HG03159 (cell line): Measurements from ENCODE around the gene CLRN3.

ENCODE experiments used
- ATAC-seq: cut with Tn5 transposase; IDR thresholded peaks from one replicate; pipeline ENCODE4 v1.9.1; 2021; ENCODE audit warnings: mild to moderate bottlenecking, moderate library complexity; ENCODE audit not compliant: unreplicated experiment

The CLRN3 gene

DNA sequence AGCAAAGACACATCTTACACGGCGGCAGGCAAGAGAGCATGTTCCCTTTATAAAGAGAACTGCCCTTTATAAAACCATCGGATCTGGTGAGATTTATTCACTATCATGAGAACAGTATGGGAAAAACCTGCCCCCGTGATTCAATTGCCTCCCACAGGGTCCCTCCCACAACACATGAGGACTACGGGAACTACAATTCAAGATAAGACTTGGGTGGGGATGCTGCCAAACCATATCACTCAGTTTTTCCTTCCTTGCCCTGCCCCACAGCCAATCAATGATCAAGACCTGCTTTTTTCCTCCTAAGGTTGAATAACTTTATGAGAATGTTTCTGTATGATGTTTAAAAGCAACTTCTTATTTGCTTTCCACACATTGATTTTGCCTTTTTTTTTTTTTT, 11.0 kb upstream of the CLRN3 start:
- no peak for ATAC-seq

DNA sequence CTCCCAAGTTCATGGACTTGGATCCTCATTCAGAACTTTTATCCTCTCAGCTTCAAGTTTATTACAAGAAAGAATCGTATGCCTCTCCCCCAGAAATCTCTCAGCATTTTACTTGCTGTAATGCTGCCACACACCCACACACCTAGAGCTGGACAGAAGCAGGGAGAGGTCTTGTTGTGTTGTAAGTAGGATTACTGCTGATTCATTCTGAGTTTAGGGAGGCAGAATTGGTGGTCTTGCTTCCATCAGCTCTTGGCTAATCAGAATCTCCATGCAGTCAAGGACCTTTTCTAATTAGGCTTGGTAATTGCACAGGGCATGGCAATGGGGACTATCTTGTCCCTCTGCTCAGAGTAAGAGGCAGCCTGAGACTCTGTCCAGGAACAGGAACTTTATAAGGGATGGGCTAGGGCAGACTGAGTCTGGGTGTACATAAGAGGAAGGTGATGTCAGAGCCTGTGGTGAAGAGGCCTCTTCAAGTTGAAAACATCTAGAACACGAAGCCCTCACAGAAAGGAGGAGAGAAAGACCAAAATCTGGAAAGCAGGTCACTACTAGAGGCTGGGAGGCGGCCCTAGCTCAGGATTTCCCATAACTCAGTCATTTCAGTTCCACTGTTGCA, 7.1 kb upstream of the CLRN3 start:
- ATAC-seq: no peak

DNA sequence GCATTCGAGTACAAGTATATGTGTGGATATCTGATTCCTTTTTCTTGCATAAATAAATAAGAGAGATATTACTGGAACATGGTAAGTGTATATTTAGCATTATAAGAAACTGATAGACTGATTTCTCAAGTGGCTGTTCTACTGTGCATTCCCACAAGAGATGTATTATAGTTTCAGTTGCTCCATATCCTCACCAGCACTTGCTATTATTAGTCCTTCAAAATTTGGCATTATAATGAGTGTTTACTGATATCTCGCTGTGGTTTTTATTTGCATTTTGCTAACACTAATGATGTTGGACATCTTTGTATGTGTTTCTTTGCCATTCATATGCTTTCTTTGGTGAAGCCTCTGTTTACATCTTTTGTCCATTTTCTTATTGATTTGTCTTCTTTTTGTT, 4.4 kb upstream of the CLRN3 start:
- ATAC-seq: no peak

DNA sequence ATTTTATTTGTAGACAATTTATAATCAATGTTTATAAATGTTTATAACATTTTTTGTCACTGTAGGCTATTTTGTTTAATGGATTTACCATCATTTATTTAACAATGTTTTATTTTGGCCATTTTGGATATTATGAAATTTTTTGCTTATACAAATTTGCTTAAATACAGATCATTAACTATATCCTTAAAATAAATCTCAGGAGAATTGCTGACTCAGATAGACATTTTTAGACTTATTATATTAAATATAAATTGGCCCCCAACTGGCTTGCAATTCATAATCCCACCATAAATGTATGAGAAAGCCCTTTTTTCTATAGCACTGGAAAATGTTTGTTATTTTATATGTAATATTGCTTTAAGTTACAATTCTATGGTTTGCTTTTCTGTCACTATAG, 3.8 kb upstream of the CLRN3 start:
- ATAC-seq: no peak

GRCh38 chr10:127894146-127894545, 1.4 kb upstream of the CLRN3 start:
- ATAC-seq: no peak

GRCh38 chr10:127890832-127891334, 1.9 kb downstream of the CLRN3 start:
- ATAC-seq: no peak

- no peak for ATAC-seq
Observed at GRCh38 chr10:127890216-127890615, 2.5 kb downstream of the CLRN3 start.

DNA sequence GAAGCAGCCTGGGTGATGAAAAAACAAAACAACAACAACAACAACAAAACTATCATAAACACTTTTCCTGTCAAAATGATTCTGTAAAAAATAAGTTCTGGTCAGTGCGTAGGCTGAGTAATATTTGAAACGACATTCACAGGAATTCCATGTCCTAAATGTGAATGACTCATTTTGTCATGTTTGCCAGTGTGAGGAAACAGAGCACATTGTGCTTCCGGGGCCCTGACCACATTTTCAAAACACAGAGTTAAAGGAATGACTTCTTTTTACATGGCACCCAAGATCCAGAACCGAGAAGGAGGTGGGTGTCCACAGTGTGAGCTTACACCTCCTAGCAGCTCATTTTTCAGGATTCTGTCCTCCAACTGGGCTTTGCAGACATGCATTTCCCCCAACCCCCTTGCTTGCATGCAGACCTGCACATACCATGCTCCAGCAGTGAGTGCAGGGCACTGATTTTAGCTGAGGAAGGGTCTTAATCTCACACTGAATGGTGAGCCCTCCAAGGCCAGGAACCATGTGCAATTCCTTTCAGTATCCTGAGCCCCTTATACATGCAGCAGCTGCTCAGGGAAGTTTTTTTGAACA, 3.0 kb downstream of the CLRN3 start:
- ATAC-seq: no peak

DNA sequence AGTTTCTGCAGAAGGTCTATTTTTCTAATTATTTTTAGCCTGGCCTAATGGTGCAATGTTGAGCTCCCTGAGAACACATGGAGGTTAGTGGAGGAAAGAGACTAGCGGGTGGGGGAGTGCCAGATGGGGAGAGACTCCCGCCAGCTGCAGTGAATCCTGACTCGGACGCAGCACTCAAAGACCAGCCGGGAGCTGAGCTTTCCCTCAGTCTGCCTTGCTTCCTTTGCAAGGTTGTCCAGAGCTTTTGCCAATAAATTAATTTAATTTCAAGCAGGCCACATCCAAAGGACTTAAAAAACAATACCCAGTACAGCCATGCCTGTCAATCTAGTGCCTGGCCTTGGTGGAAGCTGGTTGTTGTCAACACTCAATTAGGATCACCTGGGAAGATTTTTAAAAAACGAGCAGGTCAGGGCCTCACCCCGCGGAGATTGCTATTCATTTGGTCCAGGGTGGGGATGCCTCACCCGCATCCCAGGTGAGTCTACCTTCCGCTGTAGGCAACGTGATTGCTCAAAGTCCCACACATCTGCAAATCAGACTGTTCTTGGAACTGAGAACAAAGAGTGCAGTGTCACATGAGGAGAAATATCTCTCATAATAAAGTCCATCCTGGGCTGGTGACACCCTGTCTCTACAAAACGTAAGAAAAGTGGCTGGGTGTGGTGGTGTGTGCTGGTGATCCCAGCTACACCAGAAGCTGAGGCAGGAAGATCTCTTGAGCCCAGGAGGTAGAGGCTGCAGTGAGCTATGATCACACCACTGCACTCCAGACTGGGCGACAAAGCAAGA, 4.0 kb downstream of the CLRN3 start:
- ATAC-seq: no peak

- no peak for ATAC-seq
Observed at GRCh38 chr10:127887541-127888415, 5.0 kb downstream of the CLRN3 start.

DNA sequence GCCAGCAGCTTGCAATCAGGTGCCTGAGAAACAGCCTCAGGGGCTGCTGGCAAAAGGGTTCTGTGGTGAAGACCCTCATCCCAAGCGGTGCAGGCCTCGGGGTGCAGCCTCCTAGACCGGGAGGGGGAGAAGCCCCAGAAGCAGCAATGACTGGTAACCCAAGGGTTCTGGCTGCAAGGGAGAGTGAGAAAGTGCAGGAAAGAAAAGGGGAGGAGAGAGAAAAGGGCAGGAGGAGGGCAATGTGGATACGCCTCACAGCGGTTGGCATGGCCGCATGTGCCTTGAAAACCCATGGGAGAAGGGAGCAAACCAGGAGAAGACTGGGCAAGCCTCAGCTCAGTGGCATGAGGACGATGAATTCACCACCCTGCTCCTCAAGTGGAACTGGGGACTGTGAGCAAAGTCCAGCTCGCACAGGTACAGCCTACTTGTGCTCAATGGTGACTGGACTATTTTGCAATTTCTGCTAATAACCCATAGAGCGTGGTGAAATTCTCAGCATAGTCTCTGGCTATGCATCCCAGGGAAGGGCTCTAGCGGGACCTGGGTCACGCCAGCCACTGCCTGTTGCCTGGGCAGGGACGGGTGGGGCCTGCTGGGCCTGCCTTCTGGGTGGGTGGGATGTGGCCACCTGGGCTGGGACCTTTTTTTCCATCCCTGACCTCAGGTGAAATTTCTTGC, 6.2 kb downstream of the CLRN3 start:
- no peak for ATAC-seq

GRCh38 chr10:127884501-127884900, 8.2 kb downstream of the CLRN3 start:
- ATAC-seq: no peak

DNA sequence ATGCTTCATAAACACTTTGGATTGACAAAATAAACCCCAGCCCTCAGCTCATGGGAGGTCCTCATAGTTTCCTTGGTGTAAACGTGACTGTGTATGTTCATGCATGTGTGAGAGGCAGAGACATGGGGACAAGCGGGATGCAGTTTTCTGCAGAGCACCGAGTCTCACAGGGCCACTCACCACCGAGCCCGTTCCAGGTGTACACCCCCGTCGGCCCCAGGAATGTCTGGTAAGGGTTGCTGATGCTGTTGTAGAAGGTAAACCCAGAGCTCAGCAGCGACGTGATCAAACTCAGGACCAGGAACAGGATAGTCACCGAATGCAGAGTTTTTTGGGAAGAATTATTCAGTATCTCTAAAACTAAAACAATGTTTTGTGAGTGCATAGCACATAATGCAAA, 9.2 kb downstream of the CLRN3 start:
- no peak for ATAC-seq

GRCh38 chr10:127882801-127883459, 9.8 kb downstream of the CLRN3 start:
- no peak for ATAC-seq

- no peak for ATAC-seq
Observed at GRCh38 chr10:127882391-127882790, 10.3 kb downstream of the CLRN3 start.

DNA sequence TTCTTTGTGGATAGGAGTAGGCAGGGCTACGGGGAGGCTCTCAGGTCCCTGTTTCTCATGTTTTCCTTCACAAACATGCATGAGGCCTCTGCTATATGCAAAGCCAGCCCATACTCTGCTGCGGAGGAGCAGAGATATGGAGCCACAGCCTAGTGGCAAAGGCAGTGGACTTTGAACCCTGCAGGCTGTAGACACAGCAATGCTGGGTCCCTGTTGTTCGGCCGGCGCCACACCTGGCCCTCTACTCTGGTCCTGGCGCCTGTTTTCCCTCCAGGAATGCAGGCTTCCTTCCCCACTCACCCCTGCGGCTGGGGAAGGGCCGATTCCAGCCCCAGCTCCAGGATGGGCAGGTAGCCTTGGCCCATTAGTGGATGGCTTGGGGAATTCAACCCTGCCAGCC, 11.5 kb downstream of the CLRN3 start:
- no peak for ATAC-seq

GRCh38 chr10:127880557-127880956, 12.2 kb downstream of the CLRN3 start:
- ATAC-seq: peak; percentile 61

DNA sequence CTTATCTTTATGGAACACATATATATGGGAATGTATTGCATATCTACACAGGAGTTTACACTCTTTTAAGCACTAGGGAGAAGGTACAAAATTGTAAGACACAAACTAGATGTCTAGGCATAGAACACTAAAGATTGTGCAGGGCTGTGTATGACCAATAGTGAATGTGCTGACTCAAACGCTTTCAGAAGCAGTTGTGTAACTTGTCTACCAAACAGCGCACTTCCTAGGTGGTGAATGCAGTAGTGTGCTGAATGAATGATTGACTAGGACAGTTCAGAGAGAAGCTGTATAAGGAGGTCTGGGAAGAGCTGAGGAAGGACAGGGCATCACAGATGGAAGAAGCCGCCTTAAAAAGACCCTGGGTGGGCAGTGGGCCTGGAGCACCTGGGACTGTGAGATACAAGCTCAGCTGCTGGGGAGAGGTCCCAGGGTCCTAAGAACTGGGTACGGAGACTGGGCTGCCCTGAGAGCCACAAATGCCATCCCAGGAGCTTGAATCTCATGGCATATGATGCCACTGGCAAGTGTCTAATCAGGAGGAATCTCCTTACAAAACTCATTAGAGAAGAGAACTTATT, 14.2 kb downstream of the CLRN3 start:
- no peak for ATAC-seq

GRCh38 chr10:127877699-127878098, 15.0 kb downstream of the CLRN3 start:
- ATAC-seq: no peak

GRCh38 chr10:127877116-127877515, 15.6 kb downstream of the CLRN3 start:
- no peak for ATAC-seq
